HEK293 (cell line): ENCODE results near the gene VTI1B.
A peak's percentile ranks its signal among the peaks of the same experiment; 100 is the strongest.

Source experiments
- KLF1 ChIP-seq: fragments of 450-650 bp; formaldehyde crosslinking; IDR thresholded peaks from 2 replicates; pipeline ENCODE4 v1.5.1; 2016; ENCODE audit warnings: missing biosample characterization, missing genetic modification characterization
- ZFHX2 ChIP-seq: fragments of 450-650 bp; formaldehyde crosslinking; conservative IDR thresholded peaks from 2 replicates; pipeline ENCODE4 v1.5.1; 2016; ENCODE audit warnings: missing biosample characterization, missing genetic modification characterization
- ZNF521 ChIP-seq: fragments of 450-650 bp; formaldehyde crosslinking; IDR thresholded peaks from 2 replicates; pipeline ENCODE4 v1.5.1; 2017; ENCODE audit warnings: missing biosample characterization, mild to moderate bottlenecking, missing genetic modification characterization
- TF ChIP-seq, protein P1 (sequence below): fragments of 450-650 bp; formaldehyde crosslinking; IDR thresholded peaks from 2 replicates; pipeline ENCODE4 v1.5.1; 2016; ENCODE audit warnings: missing biosample characterization, missing genetic modification characterization

The VTI1B gene

DNA sequence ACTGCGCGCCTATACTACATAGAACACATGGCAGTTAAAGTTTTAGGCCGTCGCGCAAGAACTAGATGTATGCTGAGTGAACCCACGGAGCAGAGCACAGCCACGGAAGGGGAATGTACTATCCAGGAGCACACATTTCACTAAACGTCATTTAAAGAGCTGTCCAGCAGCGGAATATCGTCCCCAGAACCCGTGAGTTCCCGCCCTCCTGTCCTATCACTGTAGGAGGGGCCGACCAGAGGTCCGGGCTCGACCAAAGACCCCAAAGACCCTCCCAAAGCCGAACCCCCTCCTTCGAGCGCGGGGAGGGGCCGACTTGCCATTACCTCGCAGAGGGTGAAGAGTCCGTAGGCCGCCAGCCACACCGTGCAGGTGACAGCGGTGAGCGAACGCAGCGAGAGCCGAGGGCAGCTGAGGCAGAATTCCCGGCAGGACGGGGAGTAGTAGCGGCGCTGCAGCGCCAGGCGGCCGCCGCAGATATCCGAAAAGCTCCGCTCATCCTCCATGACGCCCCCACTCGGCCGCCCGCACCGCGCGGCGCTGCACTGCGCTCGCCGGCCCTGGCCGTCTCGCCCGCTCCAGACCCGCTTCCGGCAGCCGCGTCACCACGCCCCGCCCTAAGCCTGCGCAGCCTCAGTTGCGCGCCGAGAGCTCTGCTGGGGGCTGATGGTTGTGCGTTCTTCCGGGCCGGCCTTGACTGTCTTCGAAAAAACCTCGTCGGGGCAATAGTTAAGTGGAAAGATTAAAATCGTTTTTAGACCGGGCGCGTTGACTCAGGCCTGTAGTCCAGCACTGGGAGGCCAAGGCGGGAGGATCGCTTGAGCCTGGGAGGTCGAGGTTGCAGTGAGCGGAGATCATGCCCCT is 74.5 kb downstream of the VTI1B start, which contains the start of gene PIGH (continued):
- TF ChIP-seq ZFHX2 (tag by site-specific recombination) = peak; percentile 58
- TF ChIP-seq, protein P1, sequence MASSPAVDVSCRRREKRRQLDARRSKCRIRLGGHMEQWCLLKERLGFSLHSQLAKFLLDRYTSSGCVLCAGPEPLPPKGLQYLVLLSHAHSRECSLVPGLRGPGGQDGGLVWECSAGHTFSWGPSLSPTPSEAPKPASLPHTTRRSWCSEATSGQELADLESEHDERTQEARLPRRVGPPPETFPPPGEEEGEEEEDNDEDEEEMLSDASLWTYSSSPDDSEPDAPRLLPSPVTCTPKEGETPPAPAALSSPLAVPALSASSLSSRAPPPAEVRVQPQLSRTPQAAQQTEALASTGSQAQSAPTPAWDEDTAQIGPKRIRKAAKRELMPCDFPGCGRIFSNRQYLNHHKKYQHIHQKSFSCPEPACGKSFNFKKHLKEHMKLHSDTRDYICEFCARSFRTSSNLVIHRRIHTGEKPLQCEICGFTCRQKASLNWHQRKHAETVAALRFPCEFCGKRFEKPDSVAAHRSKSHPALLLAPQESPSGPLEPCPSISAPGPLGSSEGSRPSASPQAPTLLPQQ = 0 out of 2 replicates have a peak, but pooled peaks have one; percentile 28
- TF ChIP-seq ZNF521 = no peak
- TF ChIP-seq KLF1 = no peak
